HEK293T (cell line): Measurements from ENCODE around the gene OXER1.

ENCODE experiments used
- CTCF ChIA-PET: fragments of 350-600 bp; formaldehyde crosslinking; extraction: SDS; loops from one replicate; lab custom pipeline; 2021; ENCODE audit warnings: antibody characterized with exemption, inconsistent platforms; lab: Yijun Ruan, JAX
- POLR2A ChIA-PET: fragments of 350-600 bp; formaldehyde crosslinking; extraction: SDS; loops from one replicate; lab custom pipeline; 2020; ENCODE audit warnings: antibody characterized with exemption, inconsistent platforms; lab: Yijun Ruan, JAX
- DNase-seq: peaks from one replicate; pipeline ENCODE4 v3.0.0; 2012; ENCODE audit warnings: mixed read lengths; ENCODE audit errors: extremely low spot score
- ARNT ChIP-seq: fragments of 450-650 bp; IDR thresholded peaks from 2 replicates; pipeline ENCODE4 v1.6.1; 2017; ENCODE audit warnings: mild to moderate bottlenecking
- CTBP1 ChIP-seq: fragments of 450-650 bp; IDR thresholded peaks from 2 replicates; pipeline ENCODE4 v1.6.1; 2016; ENCODE audit warnings: borderline replicate concordance
- ELF4 ChIP-seq: fragments of 450-650 bp; IDR thresholded peaks from 2 replicates; pipeline ENCODE4 v1.6.1; 2017; ENCODE audit warnings: antibody characterized with exemption
- FOXA1 ChIP-seq: fragments of 450-650 bp; IDR thresholded peaks from 2 replicates; pipeline ENCODE4 v1.6.1; 2016; ENCODE audit warnings: mild to moderate bottlenecking
- FOXK2 ChIP-seq: fragments of 450-650 bp; IDR thresholded peaks from 2 replicates; pipeline ENCODE4 v1.6.1; 2016; ENCODE audit warnings: mild to moderate bottlenecking
- FOXM1 ChIP-seq: fragments of 450-650 bp; IDR thresholded peaks from 2 replicates; pipeline ENCODE4 v1.6.1; 2017; ENCODE audit warnings: mild to moderate bottlenecking, borderline replicate concordance
- L3MBTL2 ChIP-seq: fragments of 450-650 bp; conservative IDR thresholded peaks from 2 replicates; pipeline ENCODE4 v1.6.1; 2016; ENCODE audit warnings: mild to moderate bottlenecking
- LEF1 ChIP-seq: fragments of 450-650 bp; IDR thresholded peaks from 2 replicates; pipeline ENCODE4 v1.6.1; 2017; ENCODE audit warnings: mild to moderate bottlenecking, borderline replicate concordance
- NFRKB ChIP-seq: fragments of 450-650 bp; IDR thresholded peaks from 2 replicates; pipeline ENCODE4 v1.6.1; 2016; ENCODE audit warnings: mild to moderate bottlenecking, moderate library complexity
- PKNOX1 ChIP-seq: fragments of 450-650 bp; IDR thresholded peaks from 2 replicates; pipeline ENCODE4 v1.6.1; 2016
- SP1 ChIP-seq: fragments of 450-650 bp; IDR thresholded peaks from 2 replicates; pipeline ENCODE4 v1.6.1; 2017
- SUZ12 ChIP-seq: fragments of 450-650 bp; IDR thresholded peaks from 2 replicates; pipeline ENCODE4 v1.6.1; 2016; ENCODE audit warnings: mild to moderate bottlenecking
- ZNF384 ChIP-seq: fragments of 450-650 bp; IDR thresholded peaks from 2 replicates; pipeline ENCODE4 v1.6.1; 2016

OXER1 gene

GRCh38 chr2:42722320-42723190 lies 41.4 kb downstream of the OXER1 start:
- ChIA-PET CTCF (no interaction called here), POLR2A (no interaction called here)
- no peak for DNase-seq
- TF ChIP-seq SP1 (no peak), ZNF384 (no peak), L3MBTL2 (no peak), FOXK2 (no peak), LEF1 (no peak)

- ChIA-PET CTCF (no interaction called here), POLR2A (no interaction called here)
- no peak for TF ChIP-seq ARNT
- TF ChIP-seq NFRKB, result no peak
- no peak for TF ChIP-seq FOXA1
- TF ChIP-seq SUZ12, result no peak
- TF ChIP-seq L3MBTL2, result no peak
- TF ChIP-seq SP1, result no peak
- no peak for TF ChIP-seq ELF4
- no peak for TF ChIP-seq CTBP1
- TF ChIP-seq ZNF384, result no peak
- TF ChIP-seq LEF1, result no peak
- TF ChIP-seq FOXM1, result no peak
- no peak for TF ChIP-seq PKNOX1
- no peak for DNase-seq
Measured at GRCh38 chr2:42721898-42722297, 42.0 kb downstream of the OXER1 start.

GRCh38 chr2:42714686-42715085 lies 49.2 kb downstream of the OXER1 start:
- ChIA-PET POLR2A (no interaction called here), CTCF (no interaction called here)
- no peak for DNase-seq
- no peak for TF ChIP-seq ZNF384

- ChIA-PET CTCF (no interaction called here), POLR2A (no interaction called here)
- no peak for TF ChIP-seq FOXA1
- no peak for TF ChIP-seq SP1
- DNase-seq, result no peak
Measured at GRCh38 chr2:42713920-42714319, 50.0 kb downstream of the OXER1 start.

- ChIA-PET POLR2A (interaction anchor here (0.6 kb wide), 1 partner anchor 45 kb away, joined by 3 read pairs; no protein-coding TSS in a partner anchor), CTCF (interaction anchor here (0.6 kb wide), 1 partner anchor 57 kb away, joined by 3 read pairs; no protein-coding TSS in a partner anchor)
- no peak for TF ChIP-seq ELF4
- no peak for TF ChIP-seq SUZ12
- no peak for DNase-seq
Measured at GRCh38 chr2:42712934-42713333, 51.0 kb downstream of the OXER1 start.
